K562 (cell line): ENCODE results near the gene RIPK4. TPM values are rescaled to one million over a fixed set of nuclear protein-coding genes. Genes with fewer than 3 reads are reported as not detected.

ENCODE experiments used
- HDAC3 ChIP-seq: fragments of 450-650 bp; IDR thresholded peaks from 2 replicates; pipeline ENCODE4 v1.6.1; 2018; ENCODE audit warnings: borderline replicate concordance, mild to moderate bottlenecking, moderate library complexity; ENCODE audit not compliant: partially characterized antibody
- NUFIP1 ChIP-seq: fragments of 450-650 bp; IDR thresholded peaks from 2 replicates; pipeline ENCODE4 v1.6.1; 2018; ENCODE audit not compliant: partially characterized antibody
- polyA plus RNA-seq, 8 experiments: library from polyadenylated mRNA; depleted of rRNA in 4 of 8; stranded (reverse) in 5 of 8; unstranded in 3 of 8; fragments of >200 nt; fragmentation: Nextera tagmentation in 2 of 8; fragmentation: Illumina TruSeq in 1 of 8; extraction: Ambion mirVana in 2 of 8; extraction: Trizol in 1 of 8; gene quantifications; 2 replicates each; pipeline versions ENCODE4 v1.2.1 to v1.2.3, GENCODE V29; 2011 to 2014; ENCODE audit warnings: inconsistent platforms in 1 of 8, missing spikeins in 1 of 8
- total RNA-seq, 7 experiments: library from RNA; depleted of rRNA in 6 of 7; stranded (reverse); fragments of >200 nt in 6 of 7; fragmentation: Illumina TruSeq in 2 of 7; extraction: Trizol in 2 of 7; gene quantifications; 2 replicates each; pipeline versions ENCODE4 v1.2.1 to v1.2.3, GENCODE V29; 2011 to 2021; ENCODE audit warnings: low replicate concordance in 1 of 7
- TF ChIP-seq, protein P1 (sequence below), 2 experiments: fragments of 450-650 bp; IDR thresholded peaks; 2 replicates each; pipeline ENCODE4 v1.6.1; 2016
- TF ChIP-seq, protein P2 (sequence below): fragments of 450-650 bp; formaldehyde crosslinking; IDR thresholded peaks from 2 replicates; pipeline ENCODE4 v1.4.0; 2022; ENCODE audit warnings: missing genetic modification characterization
- TF ChIP-seq, protein P3 (sequence below): fragments of 250-450 bp; sonication (Bioruptor Pico); IDR thresholded peaks from 2 replicates; pipeline ENCODE4 v1.5.0; 2020; ENCODE audit warnings: mild to moderate bottlenecking

Gene RIPK4
- total and polyA plus RNA-seq, 9 of the 15 experiments (the other 6 are each of a cell fraction or from before 2014, with no cell fraction given) = not detected

DNA sequence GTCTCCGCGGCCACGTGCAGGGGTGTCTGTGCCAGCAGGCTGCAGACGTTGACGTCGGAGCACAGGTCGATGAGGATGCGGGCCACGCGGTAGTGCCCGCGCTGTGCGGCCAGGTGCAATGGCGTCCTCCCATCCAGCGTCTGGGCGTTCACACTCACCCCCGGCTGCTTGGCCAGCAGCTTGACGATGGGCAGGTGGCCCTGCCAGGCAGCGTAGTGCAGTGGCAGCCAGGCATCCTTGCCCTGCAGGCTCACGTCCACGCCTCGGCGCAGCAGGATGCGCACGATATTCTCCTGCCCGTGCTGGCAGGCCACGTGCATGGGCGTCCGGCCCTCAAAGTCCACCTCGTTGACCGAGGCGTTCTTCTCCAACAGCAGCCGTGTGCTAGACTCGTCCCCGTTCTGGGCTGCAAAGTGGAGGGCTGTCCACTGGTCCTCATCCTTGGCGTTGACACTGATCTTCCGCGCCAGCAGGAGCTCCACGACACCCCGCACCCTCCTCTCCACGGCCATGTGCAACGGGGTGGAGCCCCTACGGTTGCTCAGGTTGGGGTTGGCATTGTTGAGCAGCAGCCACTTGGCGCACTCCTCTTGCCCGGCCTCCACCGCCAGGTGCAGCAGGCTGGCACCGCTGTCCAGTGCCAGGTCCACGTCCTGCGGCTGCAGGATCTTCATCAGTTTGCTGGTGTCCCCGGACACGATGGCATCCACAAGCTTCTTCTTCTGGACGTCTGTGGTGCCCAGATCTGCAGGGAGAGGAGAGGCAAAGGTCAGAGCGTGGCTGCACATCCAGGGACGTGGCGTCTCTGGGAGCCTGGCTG, 25.4 kb downstream of the RIPK4 start (continued):
- TF ChIP-seq, protein P1, sequence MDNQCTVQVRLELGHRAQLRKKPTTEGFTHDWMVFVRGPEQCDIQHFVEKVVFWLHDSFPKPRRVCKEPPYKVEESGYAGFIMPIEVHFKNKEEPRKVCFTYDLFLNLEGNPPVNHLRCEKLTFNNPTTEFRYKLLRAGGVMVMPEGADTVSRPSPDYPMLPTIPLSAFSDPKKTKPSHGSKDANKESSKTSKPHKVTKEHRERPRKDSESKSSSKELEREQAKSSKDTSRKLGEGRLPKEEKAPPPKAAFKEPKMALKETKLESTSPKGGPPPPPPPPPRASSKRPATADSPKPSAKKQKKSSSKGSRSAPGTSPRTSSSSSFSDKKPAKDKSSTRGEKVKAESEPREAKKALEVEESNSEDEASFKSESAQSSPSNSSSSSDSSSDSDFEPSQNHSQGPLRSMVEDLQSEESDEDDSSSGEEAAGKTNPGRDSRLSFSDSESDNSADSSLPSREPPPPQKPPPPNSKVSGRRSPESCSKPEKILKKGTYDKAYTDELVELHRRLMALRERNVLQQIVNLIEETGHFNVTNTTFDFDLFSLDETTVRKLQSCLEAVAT (IDR thresholded peaks at IDR 0.05) = no peak
- TF ChIP-seq, protein P2, sequence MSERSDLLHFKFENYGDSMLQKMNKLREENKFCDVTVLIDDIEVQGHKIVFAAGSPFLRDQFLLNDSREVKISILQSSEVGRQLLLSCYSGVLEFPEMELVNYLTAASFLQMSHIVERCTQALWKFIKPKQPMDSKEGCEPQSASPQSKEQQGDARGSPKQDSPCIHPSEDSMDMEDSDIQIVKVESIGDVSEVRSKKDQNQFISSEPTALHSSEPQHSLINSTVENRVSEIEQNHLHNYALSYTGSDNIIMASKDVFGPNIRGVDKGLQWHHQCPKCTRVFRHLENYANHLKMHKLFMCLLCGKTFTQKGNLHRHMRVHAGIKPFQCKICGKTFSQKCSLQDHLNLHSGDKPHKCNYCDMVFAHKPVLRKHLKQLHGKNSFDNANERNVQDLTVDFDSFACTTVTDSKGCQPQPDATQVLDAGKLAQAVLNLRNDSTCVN = no peak
- TF ChIP-seq, protein P3, sequence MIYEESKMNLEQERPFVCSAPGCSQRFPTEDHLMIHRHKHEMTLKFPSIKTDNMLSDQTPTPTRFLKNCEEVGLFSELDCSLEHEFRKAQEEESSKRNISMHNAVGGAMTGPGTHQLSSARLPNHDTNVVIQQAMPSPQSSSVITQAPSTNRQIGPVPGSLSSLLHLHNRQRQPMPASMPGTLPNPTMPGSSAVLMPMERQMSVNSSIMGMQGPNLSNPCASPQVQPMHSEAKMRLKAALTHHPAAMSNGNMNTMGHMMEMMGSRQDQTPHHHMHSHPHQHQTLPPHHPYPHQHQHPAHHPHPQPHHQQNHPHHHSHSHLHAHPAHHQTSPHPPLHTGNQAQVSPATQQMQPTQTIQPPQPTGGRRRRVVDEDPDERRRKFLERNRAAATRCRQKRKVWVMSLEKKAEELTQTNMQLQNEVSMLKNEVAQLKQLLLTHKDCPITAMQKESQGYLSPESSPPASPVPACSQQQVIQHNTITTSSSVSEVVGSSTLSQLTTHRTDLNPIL = no peak
- no peak for TF ChIP-seq NUFIP1
- no peak for TF ChIP-seq HDAC3
